ELR (cell line): Measurements from ENCODE around the gene HMGB1.
A peak's percentile ranks its signal among the peaks of the same experiment; 100 is the strongest.

Source experiments
- DNase-seq: peaks from one replicate; pipeline ENCODE4 v3.0.0-alpha.2; 2015; ENCODE audit warnings: low read depth

The HMGB1 gene

DNA sequence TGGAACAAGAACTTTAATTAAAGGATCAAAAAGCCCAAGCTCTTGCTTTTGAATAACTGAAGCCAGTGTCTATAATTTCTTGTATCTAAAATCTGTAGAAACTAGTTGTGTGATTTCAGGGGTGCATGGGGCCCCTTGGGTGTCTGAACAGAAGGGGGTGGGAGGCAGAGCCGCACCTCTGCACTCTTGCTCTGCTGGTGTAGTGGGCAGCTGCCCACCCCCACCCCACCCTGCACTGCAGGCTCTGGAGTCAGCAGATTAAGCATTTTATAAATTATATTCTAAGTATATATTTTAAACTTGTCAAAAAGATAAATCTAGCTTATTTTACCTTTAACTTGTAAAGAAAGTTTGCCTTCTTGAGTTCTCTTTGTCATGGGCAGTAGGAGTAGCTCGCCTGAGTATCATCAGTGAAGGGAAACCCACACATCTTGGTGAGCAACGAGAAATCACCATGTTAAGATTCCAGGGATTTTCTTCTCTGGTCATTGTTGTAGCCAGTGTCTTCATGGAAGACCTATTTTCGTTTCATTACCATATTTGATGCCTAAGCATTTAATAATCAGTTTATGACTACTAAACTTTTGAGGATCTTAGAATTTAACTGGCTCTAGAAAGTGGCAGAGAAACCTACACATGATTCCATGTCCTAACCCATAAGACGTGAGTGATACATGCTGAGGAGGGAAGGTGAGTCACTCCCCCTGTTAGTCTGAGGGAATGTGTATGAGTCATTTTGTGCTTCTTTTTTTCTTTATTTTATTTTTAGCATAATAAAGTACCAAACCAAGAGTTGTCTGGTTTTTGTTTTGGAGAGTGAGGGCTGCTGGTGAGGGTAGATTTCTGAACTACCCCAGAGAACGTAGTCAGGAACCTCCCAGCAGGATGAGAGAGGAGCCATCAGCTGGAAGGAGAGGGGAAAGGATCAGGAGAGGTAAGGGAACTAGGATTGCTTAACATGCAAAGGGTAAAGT, 35.7 kb downstream of the HMGB1 start:
- DNase-seq: peak; percentile 96

DNA sequence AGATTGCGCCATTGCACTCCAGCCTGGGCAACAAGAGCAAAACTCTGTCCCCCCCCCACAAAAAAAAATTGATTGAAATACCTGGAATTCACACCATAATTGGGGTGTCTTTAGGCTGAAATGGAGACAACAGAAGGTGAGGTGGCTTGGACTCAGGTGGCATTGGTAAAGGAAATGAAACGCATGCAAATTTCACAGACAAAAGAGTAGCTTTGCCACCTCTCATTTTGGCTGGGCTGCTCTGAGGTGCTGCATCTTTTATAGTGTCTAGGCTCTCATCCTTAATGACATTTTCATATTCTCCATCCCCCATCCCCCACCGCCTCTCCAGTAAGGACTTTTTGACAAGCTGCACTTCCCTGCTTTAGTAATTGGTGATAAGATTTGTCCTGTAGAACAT, 36.5 kb downstream of the HMGB1 start:
- DNase-seq: no peak

DNA sequence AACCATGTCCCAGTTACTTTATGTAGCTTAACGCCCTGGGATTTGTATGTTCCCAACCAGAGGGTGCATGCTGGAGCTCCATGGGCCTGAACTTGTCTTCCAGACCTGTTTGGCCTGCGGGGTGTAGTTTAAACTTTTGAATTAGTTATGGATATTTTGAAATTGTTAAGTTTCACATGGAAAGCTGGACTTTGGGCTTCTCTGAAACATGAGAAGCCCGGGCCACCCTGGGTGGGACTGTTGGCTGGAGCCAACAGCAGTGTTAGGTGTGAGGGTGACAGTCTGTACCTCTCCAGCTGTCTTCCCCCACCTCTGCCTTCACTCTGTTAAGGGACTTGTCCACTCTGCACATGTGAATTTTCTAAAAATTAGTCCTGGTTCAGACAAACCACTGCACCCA, 41.8 kb downstream of the HMGB1 start:
- no peak for DNase-seq

DNA sequence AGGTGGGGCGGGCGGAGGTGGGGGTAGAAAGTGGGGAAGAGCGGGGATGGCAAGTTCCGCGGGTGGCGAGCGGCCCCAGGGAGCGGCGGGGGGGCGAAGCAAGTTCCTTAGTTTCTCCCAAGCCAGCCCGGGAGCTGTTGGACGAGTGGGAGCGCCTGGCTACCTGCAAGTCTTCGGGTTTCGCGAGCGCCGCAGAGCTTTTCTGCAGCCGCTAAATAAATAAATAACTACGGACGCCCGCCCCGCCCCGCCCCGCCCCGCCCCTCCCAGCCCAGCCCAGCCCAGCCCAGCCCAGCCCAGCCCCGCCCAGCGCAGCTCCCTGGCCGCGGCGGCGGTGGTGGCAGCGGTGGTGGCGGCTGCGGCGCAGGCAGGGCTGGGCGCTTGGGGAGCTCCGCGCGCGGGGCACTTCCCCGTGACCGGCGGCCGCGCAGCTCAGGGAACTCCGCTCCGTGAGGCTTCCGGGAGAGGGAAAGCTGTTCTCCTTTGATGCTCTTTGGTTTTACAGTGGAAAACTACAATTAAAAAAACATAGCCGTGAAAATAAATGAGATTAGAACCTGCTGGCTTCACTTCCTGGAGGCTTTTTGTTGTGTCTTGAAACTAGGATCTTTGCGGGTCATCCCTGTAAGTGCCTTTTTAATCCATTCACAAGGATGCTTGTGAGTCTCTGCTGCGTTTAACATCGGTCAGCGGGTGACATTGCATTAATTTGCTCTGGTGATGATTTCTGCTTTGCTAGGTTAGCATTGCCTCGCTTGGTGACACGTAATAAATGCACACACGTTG, 43.5 kb downstream of the HMGB1 start, which contains the start of gene UBE2L5:
UBE2L5 (plus strand) TSS at position 440 of the 786 bp plus-strand sequence. CDS start 5,498 bp downstream, outside the sequence.
- DNase-seq: peak; percentile 87

DNA sequence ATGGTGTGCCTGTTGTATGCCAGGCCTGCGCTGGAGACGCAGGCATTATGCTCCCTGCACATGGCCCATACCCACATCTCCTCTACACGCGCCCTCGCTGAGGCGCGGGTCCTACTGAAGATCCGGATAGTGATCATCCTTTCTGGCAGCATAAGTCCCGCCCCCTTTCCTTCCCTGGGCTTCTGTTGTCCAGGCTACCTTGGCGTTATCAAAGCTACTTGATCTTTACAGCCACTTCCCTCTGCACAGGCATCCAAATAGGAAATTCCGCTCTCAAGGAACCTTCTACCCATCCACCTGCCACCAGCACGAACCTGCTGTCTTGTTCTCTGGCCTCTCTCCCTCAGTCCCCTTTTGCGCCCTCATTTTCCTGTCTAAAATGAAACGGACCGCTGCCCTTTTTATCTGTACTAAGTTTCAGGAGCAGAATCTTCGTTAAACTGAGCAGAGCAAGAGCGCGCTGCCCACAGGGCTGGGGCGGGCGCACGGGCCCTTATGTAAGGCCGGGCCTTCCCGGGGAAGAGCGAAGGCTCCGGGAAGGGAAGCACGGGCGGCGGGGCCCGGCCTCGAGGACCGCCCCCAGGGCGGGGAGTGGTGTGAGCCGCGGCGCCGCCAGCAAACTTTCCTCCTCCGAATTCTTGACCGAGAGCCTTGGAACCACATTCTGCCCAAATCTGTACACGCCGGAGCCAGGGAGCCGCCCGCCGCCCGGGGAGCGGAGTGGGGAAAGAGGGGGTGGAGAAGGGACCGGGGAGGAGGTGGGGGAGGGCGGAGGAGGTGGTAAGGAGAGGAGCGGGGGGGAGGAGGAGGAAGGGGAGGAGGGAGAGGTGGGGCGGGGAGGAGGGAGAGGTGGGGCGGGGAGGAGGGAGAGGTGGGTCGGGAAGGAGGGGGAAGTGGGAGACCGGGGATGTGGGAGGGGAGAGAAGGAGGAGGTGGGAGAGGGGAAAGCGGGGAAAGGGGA, 44.4 kb downstream of the HMGB1 start:
- peak; percentile 85 for DNase-seq

DNA sequence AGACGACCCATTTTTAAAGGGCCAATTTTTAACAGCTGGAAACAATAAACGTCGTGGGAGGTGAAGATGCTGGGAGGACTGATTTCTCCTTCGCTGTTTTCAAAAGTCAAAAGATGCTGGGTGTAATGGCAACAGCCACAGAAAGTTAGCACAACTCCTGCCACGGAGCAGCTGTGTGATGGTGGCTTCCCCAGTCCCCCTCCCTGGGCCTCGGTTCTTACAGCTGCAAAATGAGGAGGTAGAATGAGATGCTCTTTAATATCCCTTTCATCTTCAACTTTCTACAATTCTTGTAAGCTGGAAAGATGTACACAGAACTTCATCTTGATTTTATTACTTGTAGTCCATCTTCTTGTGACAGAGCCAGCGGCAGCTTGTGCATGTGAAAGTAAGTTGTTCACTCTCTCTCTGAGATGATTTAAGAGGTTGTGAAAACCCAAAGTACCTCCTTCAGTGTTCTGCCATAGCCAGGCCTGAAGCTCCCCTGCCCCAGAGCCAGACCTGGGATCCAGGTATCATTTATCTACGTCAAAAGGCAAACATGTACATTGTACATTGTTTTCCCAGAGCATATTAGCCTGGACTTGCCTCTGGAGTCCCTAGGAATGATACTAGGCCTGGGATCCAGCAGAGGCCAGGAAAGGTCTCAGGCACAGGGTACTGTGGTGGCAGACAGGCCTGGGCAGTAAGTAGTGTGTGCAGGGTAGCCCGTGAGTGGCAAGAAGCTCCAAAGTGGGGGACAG, 46.8 kb downstream of the HMGB1 start:
- DNase-seq: no peak

DNA sequence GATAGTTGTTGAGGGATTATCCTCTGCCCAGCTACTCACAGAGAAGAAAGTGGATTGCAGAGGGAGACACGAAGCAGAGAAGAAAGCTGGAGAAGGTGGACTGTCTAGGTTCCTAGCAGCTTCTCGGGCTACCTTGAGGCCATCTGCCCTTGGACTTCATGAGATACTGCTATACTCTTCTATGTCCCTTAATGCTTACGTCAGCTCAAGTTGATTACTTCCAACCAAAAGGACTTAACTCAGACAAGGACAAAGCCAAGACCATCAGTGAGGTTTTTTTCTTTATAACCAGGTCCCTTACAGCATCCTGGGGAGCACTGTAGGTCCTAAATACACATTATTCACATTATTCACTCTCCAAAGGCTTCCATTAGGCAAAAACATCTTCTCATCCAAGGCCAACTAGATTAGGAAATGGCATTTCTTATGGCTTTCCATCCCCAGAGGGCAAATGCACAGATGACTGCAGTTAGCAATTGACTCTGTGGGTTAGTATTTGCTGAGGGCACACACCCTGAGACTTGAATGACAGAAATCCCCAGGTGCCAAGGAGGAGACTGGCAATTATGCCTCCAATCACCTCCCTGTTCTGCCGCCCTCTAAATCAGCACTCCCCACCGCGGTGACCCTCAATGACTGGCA, 47.5 kb downstream of the HMGB1 start:
- DNase-seq: no peak

DNA sequence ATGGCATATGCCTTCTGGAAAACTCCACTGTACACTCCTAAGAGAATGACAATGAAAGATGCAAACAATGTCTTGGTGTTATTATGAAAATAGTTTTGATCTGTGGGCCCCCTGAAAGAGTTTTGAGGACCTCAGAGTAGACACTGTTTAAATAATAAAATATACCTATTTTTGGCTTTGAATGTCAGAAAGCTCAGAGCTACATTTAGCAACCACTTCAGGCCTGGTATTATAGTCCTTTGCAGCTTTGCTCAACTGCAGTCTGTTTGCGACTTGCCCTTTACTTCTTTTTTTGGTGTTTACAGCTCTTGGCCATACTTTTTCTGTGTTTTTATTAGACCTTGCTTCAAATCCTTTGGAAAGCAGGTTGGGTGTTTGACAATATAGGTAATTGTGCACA, 49.3 kb downstream of the HMGB1 start:
- DNase-seq: no peak

DNA sequence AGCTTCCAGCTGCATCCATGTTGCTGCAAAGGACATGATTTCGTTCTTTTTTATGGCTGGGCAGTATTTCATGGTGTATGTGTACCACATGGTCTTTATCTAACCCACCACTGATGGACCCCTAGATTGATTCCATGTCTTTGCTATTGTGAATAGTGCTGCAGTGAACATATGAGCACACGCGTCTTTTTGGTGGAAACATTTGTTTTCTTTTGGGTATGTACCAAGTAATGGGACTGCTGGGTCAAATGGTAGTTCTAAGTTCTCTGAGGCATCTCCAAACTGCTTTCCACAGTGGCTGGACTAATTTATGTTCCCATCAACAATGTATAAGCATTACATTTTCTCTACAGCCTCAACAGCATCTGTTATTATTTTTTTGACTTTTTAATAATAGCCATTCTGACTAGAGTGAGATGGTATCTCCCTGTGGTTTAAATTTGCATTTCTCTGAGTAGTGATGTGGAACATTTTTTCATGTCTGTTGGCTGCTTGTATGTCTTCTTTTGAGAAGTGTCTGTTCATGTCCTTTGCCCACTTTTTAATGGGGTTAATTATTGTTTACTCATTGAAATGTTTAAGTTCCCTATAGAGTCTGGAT, 50.2 kb downstream of the HMGB1 start:
- no peak for DNase-seq

DNA sequence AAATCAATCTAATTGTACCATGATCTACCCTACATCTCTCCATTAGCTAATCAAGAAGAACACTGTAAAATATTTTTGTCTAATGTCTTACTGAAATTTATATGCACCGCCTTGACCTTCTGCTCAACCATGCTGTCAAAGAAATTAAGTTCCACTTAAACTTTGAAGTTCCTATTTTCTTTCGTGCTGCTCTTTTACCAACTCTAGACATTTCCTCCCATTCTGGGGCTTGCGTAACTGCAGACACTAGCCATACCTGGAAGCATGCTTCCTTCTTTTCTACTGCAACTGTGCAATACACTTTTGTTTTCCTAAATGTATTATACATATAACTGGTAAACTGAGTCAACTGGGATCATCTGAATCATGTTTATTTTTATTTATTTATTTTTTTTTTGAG, 51.9 kb downstream of the HMGB1 start:
- DNase-seq: no peak

DNA sequence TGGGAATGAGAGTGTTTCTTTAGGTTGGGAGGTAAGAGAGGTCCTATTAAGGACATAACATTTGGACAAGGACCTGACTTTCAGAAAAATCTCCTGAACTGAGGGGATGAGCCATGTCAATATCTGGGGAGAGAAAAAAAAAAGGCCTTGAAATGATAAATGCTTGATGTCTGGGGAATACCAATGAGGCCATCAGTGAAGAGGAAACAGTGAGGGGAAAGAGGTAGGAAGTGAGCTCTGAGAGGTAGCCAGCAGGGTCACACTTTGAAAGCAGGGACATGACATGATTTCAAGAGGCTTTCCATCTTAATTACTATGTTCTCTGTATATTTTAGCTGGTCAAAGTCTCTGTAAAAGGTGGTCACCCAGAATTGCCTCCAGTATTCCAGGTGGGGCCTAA, 53.4 kb downstream of the HMGB1 start:
- no peak for DNase-seq

DNA sequence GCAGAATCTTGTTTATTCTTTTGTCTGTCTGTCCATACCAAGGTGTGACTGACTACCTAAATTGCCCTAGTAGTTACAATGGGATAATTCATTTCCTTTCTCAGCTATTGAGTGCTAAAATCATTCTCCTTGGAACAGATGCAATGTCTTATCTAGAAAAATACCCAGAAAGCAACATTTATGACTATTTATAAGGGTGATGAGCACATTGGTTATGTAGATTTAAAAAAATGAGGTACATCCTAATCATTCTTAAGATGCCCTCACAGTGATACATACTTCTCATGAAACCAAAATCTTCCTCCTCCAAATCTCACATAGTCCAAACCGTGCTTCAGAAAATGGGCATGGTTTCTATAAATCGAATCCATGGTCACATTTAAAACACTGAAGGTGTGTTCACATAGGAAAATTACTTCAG, 55.0 kb downstream of the HMGB1 start:
- no peak for DNase-seq

DNA sequence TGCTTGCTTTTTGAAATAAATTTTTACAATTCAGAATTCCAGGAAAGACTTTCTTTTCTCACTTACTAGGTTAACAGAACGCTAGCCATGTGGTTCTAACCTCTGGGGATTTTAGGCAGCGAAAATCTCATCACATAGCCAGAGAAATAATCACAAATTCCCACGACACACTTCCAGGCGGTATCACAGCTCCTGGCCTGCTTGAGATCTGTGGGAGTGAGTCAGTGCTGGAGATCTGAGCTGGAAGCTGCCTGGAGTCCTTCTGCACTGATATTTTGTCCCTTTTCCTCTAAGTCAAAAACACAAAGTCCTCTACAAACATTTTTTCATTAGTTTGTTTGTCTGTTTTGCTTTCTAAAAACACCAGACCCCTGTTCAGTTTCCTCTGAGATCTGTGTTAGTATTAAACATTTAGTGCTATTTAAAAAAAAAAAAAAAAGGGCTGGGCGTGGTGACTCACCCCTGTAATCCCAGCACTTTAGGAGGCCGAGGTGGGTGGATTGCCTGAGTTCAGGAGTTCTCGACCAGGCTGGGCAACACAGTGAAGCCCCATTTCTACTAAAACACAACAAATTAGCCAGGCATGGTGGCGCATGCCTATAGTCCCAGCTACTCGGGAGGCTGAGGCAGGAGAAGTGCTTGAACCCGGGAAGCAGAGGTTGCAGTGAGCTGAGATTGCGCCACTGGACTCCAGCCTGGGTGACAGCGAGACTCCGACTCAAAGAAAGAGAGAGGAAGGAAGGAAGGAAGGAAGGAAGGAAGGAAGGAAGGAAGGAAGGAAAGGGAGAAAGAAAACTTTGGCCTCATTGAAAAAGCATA, 55.6 kb downstream of the HMGB1 start:
- DNase-seq: peak; percentile 82

DNA sequence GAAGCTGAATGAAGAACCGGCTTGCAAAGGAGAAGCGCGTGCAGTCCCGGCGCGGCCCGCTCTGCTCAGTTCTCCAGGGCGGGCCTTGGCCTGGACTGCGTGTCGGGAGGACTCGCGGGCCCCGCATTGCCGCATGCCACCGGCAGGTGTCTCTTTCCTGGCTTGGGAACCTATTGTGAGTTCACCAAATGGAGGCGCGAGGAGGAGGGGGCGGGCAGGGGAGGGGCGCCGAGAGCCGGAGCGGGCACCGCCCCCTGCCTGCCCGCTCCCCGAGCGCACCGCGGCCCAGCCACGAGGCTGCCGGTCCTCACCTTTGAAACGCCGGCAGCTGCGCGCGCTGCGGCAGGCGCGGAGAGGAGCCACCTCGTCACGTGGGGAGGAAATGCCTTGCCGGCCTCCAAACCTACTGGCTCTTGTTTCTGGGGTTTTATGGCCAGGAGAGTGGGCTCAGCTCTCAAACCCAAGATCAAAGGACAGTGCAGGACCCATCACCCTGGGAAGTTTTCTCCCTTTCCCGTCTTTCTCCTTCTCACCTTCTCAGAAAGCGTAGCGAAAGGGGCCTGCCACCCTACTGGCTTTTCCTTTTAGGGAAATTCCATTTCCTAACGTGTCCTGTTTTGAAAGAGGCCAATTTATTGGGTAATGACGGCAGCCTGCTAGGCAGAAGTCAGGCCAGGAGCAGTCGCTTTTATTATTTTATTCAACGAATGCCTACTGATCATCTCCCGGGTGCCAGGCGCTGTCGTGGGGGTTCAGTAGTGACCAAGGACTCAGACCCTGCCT, 57.2 kb downstream of the HMGB1 start:
- peak; percentile 83 for DNase-seq

DNA sequence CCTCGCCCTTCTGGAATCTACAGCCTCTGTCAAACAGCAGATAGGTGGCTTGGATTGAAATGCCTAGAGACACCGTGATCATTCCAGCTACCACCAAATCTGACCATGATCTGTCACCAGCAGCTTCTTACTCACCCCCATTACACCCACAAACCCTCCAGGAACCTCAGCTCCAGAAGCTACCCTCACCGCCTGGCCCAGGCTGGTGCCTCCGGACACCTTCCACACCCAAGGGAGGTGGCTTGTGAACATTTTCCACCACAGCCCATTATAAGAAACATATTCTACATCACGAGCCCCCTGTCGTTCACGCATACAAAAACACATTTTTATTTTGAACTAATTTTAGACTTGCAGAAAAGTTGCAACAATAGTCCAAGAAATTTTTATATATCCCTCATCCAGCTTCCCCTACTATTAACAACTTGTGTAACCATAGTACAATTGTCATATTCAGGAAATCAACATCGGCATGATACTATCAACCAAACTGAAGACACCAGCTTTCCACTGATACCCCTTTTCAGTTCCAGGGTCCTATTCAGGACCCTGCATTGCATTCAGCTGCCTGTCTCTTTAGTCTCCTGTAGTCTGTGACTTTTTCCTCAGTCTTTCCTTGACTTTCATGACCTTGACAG, 58.8 kb downstream of the HMGB1 start:
- no peak for DNase-seq
